Prostate gland (tissue), 2 donors: ENCODE measurements around the gene KRT12. TPM values are rescaled to one million over a fixed set of nuclear protein-coding genes. Genes with fewer than 3 reads are reported as not detected.

Experiments used
- DNase-seq: peaks from one replicate; pipeline ENCODE4 v3.0.0-alpha.2; 2019; ENCODE audit warnings: low spot score
- H3K27ac ChIP-seq, 2 donors: fragments of 200-600 bp; sonication (generic); 2 replicates each; pipeline ENCODE4 v1.5.1; 2017 to 2019
- H3K27me3 ChIP-seq: fragments of 200-600 bp; sonication (generic); replicated peaks from 2 replicates; pipeline ENCODE4 v1.5.1; 2019; ENCODE audit not compliant: insufficient read depth
- H3K36me3 ChIP-seq, 2 donors: fragments of 200-600 bp; sonication (generic); 1 replicate in 1 of 2; 2 replicates in 1 of 2; pipeline versions ENCODE4 v1.5.1 to v1.8.1; 2017 to 2019
- H3K4me1 ChIP-seq: fragments of 200-600 bp; sonication (generic); replicated peaks from 2 replicates; pipeline ENCODE4 v1.5.1; 2019
- H3K4me3 ChIP-seq, 2 donors: fragments of 200-600 bp; sonication (generic); 2 replicates each; pipeline ENCODE4 v1.5.1; 2017 to 2019
- H3K9me3 ChIP-seq: fragments of 200-600 bp; sonication (generic); 2 replicates; pipeline ENCODE4 v1.5.1; 2017
- POLR2A ChIP-seq: fragments of 450-650 bp; IDR thresholded peaks from one replicate; pipeline ENCODE4 v1.6.1; 2016; ENCODE audit warnings: antibody characterized with exemption, mild to moderate bottlenecking
- POLR2AphosphoS5 ChIP-seq: sonication (generic); formaldehyde crosslinking; IDR thresholded peaks from one replicate; pipeline ENCODE4 v1.6.1; 2017; ENCODE audit warnings: antibody characterized with exemption
- WGBS: methylation state at CpG from one replicate; pipeline ENCODE4 v1.1.5; 2018; 5-methylcytosine and 5-hydroxymethylcytosine counted together
- intact Hi-C: fragments of 100-400 bp; cut with DNase I; formaldehyde crosslinking; loops from one replicate; pipeline ENCODE4 v1.14.2; 2022
- total RNA-seq, 2 donors: library from RNA; depleted of rRNA; stranded (reverse); fragments of >200 nt; gene quantifications; one replicate each; pipeline ENCODE4 v1.1.0, GENCODE V29; 2016
- TF ChIP-seq, protein P1 (sequence below), 4 experiments: fragments of 200-600 bp in 2 of 4; fragments of 450-650 bp in 2 of 4; sonication (generic) in 2 of 4; IDR thresholded peaks; 1 replicate in 3 of 4; 2 replicates in 1 of 4; pipeline ENCODE4 v1.5.1; 2016 to 2019; ENCODE audit warnings: antibody characterized with exemption in 4 of 4, mild to moderate bottlenecking in 2 of 4, moderate library complexity in 2 of 4

KRT12 gene
- total RNA-seq, 2 donors from 2014 or later: not detected

DNA sequence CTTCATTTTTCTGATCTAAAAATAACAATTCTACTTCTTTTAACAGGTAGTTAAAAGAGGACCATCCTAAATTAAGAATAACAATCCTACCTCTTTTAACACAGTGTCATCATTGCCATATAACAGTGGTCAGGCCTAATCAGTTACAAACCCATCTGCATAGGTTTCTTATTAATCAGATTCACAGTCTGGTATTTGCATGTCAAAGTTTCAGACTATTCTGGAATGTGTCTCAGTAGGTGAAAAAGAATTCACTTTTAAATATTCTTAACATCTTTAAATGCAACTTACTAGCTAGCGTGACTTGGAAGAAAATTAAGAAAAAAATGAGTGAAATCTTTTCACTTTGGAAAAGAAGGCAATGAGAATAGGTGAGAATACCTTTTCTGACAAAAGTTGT is 6.8 kb upstream of the KRT12 start:
- DNase-seq: no peak
- no peaks in the 10 kb centered on the region for H3K27me3 ChIP-seq
- no peak overlapping the region for H3K4me3 ChIP-seq
- H3K36me3 ChIP-seq: no peaks in the 10 kb centered on the region
- TF ChIP-seq POLR2A: no peak
- TF ChIP-seq, protein P1, sequence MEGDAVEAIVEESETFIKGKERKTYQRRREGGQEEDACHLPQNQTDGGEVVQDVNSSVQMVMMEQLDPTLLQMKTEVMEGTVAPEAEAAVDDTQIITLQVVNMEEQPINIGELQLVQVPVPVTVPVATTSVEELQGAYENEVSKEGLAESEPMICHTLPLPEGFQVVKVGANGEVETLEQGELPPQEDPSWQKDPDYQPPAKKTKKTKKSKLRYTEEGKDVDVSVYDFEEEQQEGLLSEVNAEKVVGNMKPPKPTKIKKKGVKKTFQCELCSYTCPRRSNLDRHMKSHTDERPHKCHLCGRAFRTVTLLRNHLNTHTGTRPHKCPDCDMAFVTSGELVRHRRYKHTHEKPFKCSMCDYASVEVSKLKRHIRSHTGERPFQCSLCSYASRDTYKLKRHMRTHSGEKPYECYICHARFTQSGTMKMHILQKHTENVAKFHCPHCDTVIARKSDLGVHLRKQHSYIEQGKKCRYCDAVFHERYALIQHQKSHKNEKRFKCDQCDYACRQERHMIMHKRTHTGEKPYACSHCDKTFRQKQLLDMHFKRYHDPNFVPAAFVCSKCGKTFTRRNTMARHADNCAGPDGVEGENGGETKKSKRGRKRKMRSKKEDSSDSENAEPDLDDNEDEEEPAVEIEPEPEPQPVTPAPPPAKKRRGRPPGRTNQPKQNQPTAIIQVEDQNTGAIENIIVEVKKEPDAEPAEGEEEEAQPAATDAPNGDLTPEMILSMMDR (IDR thresholded peaks at IDR 0.05): no peak
- TF ChIP-seq POLR2AphosphoS5: no peak
- 93% methylated on average over 1 of the region's 1 CpG for WGBS
- no peaks in the 10 kb centered on the region for H3K4me1 ChIP-seq
- H3K27ac ChIP-seq: no peak overlapping the region
- intact Hi-C loops: no loop called here
- H3K9me3 ChIP-seq: no peaks in the 10 kb centered on the region

DNA sequence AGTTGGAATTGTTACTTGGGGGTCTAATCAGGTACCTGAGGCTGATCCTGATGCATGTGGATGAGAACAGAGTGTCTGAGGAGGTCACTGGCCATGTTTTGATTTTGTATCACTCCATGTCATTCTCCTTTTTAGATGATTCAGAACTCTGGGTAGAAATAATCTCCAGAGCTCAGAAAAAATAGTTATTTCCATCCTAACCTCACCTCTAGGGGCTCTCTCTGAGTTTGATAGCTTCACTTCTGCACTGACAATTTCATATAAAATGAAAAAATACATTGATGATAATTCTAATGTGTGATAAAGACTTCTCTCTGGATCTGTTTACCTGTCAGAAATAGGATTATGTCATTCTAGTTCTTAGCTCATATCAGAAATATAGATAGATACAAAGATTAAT is 6.2 kb upstream of the KRT12 start:
- Histone ChIP-seq H3K36me3 (no peaks in the 10 kb centered on the region), H3K27me3 (no peaks in the 10 kb centered on the region), H3K4me1 (no peaks in the 10 kb centered on the region), H3K27ac (no peak overlapping the region), H3K4me3 (no peak overlapping the region), H3K9me3 (no peaks in the 10 kb centered on the region)
- no peak for DNase-seq
- intact Hi-C loops: no loop called here
- no peak for TF ChIP-seq POLR2AphosphoS5
- no peak for TF ChIP-seq POLR2A
- TF ChIP-seq, protein P1 (IDR thresholded peaks at IDR 0.05): no peak

DNA sequence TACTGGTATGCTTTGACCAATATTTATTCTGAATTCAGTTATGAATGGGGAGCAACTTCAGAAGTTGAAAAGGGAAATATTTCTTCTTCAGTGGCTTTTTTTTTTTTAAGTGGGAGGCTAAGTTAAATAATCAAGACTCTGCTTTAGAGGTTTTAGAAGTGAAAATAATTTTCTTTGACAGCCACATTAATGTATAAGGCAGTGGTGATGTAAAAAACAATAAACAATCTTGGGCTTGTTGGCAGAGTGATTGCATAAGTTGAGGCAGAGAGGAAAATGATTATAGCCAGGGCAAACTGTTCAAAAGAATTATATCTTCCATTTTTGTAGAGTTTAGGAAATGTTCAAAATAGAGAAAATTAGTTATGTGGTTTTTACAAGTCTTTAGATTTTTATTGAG is 5.4 kb upstream of the KRT12 start:
- Histone ChIP-seq H3K27ac (no peak overlapping the region), H3K4me1 (no peaks in the 10 kb centered on the region), H3K4me3 (no peak overlapping the region), H3K36me3 (no peaks in the 10 kb centered on the region), H3K9me3 (no peaks in the 10 kb centered on the region), H3K27me3 (no peaks in the 10 kb centered on the region)
- intact Hi-C loops: no loop called here
- DNase-seq: no peak
- TF ChIP-seq POLR2A: no peak
- TF ChIP-seq, protein P1 (IDR thresholded peaks at IDR 0.05): no peak
- no peak for TF ChIP-seq POLR2AphosphoS5

DNA sequence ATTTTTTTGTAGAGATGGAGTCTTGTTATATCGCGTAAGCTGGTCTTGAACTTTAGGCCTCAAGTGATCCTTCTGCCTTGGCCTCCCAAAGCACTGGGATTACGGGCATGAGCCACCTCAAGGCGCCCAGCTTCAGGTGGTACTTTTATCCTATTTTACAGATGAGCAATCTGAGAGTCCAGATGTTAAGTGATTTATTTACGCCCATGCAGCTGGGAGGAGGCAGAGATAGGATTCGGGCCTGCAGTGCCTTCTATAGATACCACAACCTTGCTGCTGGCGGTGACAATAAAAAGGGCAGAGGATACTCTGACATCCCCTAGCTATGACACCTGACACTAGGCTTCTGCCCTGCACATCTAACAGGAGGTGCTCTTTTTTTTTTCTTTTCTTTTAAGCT is 4.3 kb upstream of the KRT12 start:
- no peak for TF ChIP-seq POLR2A
- TF ChIP-seq, protein P1 (IDR thresholded peaks at IDR 0.05): no peak
- TF ChIP-seq POLR2AphosphoS5: no peak
- H3K9me3 ChIP-seq: no peaks in the 10 kb centered on the region
- no peak for DNase-seq
- intact Hi-C loops: no loop called here
- no peaks in the 10 kb centered on the region for H3K36me3 ChIP-seq
- H3K27ac ChIP-seq: no peak overlapping the region
- no peaks in the 10 kb centered on the region for H3K4me1 ChIP-seq
- H3K27me3 ChIP-seq: no peaks in the 10 kb centered on the region
- WGBS: 95% methylated on average over 7 of the region's 7 CpGs
- no peak overlapping the region for H3K4me3 ChIP-seq

DNA sequence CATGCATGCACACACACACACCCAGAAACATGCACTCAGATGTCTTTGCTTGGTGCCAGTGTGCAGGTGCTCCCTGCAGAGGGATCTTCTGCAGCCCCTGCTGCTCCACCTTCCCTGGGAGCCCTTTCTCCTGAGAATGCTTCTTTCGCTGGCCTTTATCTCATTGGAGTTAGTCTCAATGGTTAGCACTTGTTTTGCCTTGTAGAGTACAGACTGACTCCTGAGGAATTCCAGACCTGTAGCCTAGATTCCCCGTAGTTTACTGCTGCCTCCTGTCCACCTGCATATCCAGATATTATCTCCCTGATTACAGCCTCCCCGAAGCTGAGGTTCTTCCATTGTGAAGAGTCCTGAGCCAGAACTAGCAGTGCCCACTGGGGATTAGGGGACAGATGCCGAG is 3.1 kb upstream of the KRT12 start:
- intact Hi-C loops: no loop called here
- no peak for DNase-seq
- Histone ChIP-seq H3K36me3 (no peaks in the 10 kb centered on the region), H3K4me3 (no peak overlapping the region), H3K27ac (no peak overlapping the region), H3K9me3 (no peaks in the 10 kb centered on the region), H3K27me3 (no peaks in the 10 kb centered on the region), H3K4me1 (no peaks in the 10 kb centered on the region)
- WGBS: 78% methylated on average over 4 of the region's 4 CpGs
- TF ChIP-seq POLR2AphosphoS5: no peak
- TF ChIP-seq POLR2A: no peak
- TF ChIP-seq, protein P1 (IDR thresholded peaks at IDR 0.05): no peak
